Stimulated activated CD8-positive, alpha-beta memory T cell treated with anti-CD3 and anti-CD28 coated beads, Interleukin-7, amount 100 ng/mL, for 1 hour (primary cell): ENCODE results near the gene FGF14.

Experiments used
- DNase-seq, 2 donors: peaks; one replicate each; pipeline ENCODE4 v3.0.0-alpha.2; 2020; ENCODE audit warnings: low read depth in 2 of 2

Gene FGF14

DNA sequence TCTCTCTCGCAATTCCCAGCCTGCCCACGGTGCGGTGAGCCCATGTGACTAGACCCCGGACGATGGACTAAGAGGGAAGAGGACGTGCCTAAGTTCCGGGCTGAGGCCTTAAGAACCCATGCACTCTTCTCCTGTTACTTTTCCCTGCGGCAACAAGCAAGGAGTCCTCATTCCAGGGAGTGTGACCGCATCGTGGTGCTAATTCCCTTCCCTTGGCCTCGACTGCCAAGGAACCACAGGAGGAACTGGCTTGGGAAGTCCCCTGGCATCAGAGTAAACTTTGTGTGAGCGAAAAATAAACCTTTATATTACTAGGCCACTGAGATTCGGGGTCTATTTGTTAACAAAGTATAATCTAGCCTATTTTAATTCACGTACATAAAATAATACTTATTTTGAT lies 34.0 kb downstream of the FGF14 start:
- DNase-seq = no peak

DNA sequence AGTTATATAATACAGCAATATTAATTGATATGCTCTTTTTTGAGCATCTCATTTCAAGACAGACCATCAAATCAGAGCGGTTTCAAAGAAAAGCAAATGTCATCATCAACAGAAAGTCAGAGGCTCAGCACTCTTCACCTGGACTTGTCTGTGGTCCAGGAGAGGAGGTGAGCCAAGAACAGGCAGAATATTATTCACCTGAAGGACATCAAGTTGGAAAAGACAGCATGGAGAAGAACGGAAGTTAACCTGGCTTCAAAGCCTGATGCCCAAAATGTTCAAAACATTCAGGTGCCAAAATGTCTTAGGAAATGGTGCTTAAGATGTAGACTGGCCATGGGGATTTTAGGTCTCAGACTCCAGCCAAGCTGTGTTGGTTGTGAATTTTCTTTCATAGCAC lies 40.7 kb downstream of the FGF14 start:
- DNase-seq = no peak

DNA sequence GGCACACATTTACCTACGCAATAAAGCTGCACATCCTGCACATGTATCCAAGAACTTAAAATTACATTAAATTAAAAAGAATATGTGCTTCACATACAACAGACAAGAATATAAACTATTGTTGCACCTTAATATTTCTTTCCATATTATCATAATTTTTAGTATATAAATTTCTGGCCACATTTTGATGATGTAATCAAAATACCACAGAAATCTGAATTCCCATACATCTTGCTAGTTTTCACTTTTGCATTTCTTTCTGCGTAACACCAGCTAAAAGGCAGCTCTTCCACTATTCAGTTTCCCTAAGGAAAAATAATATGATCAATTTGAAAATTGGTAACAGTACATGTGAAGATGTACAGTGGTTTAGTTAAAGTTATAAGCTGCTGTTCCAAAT lies 42.6 kb downstream of the FGF14 start:
- no peak for DNase-seq

DNA sequence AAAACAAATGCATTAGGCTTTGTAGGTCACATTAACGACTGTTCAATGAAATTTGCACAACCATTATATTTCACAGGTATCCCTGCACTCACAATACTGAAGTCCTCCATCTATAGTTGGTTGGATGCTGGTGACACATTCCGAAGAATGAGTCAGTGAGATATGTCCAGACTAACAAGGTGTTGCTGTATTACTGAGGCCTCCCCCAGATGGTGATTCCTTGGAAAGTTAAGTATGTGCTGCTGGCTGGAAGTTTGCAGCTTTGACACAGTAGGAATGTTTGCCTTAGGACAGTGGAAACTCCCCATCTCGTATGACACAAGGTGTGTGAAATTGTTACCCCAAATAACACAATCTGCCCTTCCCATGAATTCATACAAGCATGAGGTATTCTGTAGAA lies 46.6 kb downstream of the FGF14 start:
- DNase-seq = no peak

DNA sequence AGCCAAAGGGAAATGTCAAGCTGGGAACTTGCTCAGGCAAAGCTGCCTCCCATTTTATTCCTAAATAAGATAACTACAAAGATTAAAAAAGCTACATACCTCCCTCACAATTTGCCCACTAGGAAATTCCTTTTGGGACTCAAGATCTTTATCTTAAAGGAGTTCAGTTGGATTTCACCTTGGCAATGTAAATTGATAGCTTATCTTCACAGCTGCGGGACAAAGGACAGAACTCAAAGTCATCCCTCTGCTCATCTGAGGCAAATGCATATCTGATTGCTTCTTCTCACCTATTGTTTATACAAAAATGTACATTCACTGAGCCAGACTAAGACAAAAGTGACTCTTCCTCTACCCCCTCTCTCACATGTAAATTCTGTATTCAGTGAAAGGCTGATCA lies 47.8 kb downstream of the FGF14 start:
- DNase-seq = no peak

DNA sequence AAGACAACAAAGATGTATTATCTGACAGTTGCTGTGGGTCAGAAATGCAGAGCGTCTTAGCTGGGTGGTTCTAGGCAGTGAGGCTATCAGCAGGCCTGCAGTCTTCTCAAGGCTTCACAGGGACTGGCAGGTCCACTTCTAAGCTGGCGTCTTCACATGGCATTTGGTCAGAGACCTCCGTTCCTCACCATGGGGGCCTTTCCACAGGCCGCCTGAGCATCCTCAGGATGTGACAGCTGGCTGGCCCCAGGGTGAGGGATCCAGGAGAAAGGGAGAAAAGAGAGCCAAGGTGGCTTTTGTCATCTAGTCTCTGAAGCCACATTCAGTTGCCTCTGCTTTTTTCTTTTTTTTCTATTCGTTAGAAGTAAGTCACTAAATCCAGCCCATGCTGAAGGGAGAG lies 50.3 kb downstream of the FGF14 start:
- no peak for DNase-seq

DNA sequence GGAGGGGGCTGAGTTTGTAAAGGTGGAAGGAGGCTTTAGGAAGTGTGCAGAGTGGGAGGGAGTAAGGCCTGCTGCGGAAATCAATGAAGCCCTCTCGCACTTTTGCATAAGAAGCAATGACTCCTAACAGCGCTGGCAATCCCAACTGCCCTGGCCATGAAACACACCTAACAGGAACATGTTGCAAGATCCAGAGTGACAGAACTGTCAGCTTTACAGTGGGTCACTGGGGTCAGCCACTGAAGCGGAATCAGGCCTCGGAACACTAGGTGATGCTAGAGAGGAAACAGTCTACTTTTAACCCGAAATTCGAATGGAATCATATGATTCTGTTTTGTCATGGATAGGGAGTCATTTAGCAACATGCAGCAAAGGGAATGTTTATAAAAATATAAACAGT lies 54.4 kb downstream of the FGF14 start:
- no peak for DNase-seq

DNA sequence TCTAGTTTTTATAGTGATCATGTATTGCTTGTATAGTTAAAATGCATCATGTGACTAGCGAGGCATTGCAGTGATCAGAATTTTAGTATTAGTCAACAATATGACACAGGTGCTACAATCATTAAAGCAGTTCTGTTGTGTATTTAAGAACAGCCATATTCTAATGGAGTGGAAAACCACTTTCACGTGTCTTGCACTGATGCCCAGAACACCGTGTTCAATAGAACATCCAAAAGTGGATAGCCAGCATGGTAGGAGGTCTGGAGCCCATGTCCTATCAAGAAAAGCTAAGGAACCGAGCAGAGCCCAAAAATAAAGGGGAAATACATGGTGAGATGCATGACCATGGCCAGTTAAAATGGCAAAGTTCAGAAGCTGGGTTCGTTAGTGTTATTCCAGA lies 55.1 kb downstream of the FGF14 start:
- no peak for DNase-seq

DNA sequence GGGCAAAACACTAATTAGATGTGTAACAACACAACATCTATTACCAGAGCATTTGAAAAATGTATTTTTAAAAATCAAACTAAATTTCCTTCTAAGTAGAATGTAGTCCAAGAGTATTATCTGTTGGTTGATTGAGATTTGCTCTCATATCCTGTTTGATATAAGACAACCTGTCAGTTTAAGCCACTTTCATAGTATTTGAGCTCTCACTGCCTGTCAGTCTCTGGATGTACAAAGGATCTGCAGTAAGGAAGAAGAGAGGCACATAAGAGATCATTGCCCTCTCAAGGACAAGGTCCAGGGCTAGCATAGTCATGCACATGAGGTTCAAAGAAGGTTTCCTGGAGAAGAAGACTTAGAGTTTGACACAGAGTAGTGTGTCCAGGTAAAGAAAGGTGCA lies 57.4 kb downstream of the FGF14 start:
- no peak for DNase-seq

DNA sequence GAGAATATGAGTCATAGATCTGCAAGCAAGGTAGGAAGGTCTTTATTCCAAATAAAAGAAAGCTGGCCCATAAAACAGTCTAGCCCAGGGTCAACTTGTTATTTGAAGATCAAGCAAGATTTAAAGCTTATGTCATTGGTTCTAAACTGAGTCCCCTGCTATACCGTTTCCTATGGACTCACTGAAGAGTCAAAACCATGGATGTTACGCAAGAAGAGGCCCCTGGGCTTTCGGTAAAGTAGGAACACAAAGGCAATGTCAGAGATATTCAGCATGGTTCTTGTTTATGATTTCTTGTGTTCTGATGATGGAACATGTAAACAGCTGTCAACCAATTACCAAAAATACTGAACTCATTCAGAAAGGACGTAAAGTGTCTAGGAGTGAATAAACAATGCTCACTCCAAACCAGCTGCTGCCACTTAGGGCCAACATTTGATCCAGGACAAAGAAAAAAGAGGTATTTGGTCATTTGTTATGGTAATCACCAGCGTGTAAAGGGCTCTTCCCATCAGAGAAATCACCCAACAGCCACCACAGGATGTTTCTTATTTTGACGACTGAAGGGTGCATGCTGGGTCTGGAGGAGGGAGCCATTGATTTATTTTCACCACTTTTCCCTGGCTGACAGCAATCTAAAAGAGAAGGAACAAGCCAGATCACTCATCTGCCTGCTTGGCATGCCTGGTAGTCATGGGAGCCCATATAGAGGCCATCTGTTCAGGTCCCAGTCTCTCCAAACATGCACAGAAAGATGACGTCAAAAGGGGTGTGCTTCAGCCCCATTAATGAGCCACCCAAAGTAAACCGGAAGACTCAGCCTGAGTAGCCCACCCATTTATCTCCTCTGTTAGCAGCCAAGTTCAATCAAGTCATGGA lies 68.3 kb downstream of the FGF14 start:
- no peak for DNase-seq

DNA sequence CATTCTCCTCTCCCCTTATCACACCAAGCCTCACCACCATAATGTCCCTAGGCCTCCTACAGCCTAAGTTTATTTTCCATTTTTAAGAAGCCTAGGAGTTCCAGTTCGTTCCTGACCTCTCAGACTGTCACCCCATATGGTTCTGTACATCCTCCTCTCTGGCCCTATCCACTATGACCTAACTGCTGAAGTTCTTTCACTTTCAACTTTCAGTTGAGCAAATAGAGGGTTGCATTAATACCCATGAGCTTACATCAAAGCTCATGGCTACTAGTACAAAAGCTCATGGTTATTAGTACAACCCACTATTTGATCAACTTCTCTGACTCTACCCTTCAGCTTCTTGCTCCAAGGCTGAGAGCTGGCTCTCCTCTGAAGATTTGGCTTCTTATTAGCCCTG lies 72.9 kb downstream of the FGF14 start:
- no peak for DNase-seq

DNA sequence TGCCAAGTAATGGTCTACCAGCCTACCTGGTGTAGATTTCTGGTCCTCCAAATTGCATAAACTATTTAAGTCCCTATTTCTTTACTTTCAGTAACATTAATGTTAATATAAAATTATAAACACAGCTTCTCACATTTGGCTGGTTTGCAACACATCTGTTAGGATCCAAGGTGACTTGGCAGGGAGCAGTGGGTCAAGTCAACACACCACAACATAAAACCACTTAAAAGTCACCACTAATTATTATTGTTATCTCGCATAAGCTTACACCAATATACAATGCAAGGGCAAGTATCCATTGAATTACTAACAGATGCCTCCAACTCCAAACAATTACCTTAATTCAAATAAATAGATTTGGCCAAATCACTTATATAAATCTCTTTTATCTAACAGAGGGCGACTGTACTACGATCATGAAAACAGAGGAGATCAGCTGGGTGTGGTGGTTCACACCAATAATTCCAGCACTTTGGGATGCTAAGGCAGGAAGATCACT lies 74.7 kb downstream of the FGF14 start:
- no peak for DNase-seq

DNA sequence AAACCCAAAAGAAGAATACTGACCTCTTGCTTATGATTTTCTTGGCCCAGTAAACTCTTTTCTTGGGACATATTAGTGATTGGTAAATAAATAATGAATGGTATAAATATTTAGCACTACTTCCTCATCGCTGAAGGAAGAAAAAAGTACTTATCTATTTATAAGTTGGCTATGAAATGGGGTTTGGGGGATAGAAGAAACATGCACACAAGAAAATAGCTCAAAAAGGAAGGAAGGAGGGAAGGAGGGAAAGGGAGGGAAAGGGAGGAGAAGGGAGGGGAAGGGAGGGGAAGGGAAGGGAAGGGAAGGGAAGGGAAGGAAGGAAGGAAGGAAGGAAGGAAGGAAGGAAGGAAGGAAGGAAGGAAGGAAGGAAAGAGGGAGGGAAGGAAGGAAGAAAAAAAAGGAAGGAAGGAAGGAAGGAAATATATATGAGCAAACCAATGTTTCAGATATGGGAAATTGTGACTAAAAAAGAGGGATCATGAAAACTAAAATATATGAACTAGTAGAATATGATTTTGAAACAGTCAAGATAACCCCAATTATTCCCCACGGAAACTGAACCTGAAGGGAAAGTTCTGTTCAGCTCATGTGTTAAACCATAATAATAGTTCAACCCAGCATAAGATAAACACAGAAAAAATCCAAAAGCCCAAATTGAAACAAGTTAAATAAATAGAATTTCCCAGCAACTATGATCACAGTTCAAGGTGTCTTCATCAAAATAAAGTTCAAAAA lies 75.3 kb downstream of the FGF14 start:
- DNase-seq = no peak

DNA sequence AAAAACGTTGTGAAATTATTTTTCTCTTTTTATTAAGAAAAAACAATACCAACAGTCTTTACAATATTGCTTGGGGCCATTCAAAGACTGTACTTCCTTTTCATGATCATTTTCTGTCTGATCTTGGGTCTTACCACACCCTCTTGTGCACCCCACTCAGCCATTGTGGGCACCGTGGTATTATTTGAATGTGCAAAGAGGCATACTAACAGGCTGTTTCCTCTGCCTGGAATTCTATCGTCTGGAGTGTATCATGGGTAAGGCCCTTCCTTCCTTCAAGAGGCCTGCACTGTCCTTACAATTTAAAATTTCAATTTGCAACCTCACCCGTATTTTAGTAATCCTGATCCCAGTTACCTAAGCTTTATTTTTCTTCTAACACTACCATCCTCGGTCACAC lies 76.5 kb downstream of the FGF14 start:
- DNase-seq = no peak

DNA sequence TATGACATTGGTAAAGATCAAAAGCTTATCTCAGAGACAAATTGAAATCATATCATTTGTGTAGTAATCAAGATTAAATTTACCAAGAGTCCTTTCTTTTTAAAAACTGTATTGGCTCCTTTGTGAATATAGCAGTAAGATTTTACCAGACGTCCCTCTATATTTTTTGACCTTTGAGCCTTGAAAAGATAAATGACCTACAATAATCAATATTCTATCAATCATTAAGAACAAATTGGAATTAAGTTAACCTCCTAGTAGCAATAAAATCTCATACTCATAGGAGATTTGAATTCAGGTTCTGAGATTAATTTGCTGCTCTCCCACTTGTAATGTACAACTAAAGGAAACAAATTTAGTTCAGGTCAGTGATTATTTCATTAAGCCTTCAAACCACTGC lies 78.3 kb downstream of the FGF14 start:
- DNase-seq = no peak

DNA sequence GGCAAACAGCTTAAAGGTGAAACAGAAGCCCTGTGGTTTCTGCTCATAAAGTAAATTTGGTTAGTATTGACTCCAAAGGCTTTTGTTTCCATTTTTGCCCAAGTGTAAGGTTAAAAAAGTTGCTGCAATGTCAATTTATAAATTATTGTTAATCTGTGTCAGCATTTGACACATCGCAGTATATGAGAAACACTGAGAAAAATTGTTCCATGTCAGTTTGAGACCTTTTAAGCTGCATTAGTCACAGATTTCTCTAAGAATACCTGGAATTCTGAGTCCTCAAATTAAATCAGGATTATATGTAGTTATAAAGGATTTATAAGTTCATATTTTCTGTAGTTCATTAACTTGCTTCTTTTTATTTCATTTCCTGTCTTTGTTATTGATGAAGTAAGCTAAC lies 78.8 kb downstream of the FGF14 start:
- DNase-seq = no peak

DNA sequence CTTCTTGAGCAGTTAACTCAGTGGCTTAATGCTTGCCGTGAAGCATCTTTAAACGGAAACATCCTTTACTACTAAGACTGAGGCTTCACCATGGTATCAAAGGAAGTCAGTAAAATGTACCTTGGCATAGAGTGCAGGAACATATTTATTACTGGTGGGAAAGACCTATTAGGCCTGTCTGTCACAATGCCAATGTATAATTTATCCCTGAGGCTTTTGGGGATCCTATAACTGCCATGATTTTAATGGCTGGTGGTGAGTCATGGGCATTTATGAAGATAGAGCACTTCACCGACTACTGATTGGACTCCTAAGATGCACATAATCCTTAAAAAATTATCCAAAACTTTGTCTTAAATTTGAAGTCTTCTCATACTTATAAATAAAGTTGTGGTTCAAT lies 79.6 kb downstream of the FGF14 start:
- DNase-seq = no peak

DNA sequence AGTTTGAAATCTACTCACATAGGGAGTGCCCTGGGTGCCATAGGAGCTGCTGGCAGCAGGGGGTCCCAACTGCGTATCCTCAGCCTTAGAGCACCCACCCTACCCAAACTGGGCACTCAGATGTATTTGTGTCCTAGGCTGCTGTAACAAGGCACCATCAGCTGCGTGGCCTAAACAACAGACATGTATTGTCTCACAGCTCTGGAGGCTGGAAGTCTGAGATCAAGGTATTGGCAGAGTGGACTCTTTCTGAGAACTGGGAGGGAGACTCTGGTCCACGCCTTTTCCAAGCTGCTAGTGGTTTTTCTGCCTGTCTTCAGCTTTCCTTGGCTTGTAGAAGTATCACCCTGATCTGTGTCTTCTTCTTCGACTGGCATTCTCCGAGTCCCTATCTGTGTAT lies 83.6 kb downstream of the FGF14 start:
- DNase-seq = no peak

DNA sequence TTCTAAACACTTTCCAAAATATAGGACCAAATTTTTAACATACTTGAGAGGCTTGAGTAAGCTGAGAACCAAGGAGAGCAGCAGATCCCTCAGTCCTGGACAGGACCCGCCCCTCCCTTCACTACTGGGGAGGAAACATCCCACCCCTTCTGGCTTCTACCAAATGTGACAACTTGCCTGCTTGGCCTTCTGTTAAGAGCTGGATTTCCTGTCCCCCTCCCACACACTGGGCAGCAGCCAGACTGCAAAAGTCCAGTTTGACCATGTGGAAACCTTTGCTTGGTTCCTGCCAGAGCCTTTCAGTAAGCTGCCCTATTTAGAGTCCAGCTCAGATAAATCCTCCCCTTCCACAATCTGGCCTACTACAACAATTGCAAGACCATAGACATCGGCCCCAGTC lies 84.3 kb downstream of the FGF14 start:
- no peak for DNase-seq

DNA sequence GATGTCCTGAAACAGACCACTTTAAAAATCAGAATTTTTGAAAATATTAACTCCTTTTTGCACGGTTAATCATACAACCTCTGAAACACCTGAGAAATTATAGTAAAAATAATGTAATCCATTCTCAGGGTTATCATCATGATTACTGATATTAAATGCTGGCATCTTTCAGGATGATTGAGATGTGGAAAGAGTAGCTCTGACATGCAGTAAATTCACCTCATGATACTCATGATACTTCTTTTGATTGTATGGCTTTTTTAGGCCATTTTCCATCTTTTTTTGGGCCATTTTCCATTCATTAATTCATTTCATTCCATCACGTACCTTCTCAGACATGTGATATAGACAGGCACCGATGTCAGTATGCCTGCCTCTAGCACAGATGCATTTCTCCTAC lies 85.1 kb downstream of the FGF14 start:
- no peak for DNase-seq

DNA sequence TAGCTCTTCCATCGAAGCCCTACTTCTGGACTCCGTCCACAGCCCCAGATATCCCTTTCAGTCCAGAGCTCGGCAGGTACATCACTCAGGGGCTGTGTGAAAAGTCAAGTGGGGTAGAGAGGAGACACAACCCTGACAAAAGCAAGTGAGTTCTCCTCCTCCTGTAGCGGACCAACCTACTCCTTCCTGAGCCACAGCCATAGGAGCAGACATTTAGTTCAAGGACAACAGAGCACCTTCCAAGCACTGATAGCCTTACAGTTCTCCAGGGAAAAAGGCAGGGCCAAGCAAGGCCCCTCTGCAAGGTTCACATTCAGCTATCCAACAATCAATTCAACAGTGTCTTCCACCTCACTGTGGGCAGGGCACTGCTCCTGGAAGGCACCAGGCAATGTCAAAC lies 89.0 kb downstream of the FGF14 start:
- no peak for DNase-seq

DNA sequence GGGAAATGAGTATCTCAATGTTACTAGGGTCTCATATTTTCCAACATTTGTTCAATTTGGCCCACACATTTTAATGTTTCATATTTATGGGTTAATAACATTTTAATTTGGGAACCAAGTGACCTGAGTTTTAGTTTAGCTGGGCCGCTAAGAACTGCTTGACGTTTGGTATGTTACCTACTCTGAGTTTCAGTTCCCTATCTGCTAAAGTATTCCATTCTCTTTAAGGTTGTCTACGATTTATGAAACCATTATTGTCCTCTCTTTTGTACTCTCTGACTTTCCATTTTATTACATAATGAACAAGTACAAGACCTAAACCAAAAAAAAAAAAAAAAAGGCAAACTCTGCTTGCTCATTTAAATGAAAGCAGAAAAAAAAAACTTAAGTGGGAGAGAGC lies 89.9 kb downstream of the FGF14 start:
- no peak for DNase-seq

DNA sequence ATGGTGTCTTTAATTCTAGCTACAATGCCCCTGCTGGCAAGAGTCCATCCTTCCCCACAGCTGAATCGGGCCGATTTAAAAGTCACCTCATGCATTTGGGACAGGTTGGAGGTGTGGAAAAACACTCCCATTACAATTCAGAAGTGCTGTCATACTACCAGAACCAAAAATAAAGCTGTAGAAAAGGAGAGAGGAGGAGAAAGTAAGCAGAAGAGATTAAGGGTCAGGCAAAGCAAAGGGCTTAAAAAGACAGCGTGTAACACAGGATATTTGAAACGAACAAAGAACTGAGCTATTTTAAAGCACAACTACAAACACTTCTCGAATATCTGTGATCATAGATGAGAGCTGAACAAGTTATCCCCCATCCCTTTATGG lies 90.4 kb downstream of the FGF14 start:
- no peak for DNase-seq
